ENCODE results near the gene G6PC1.
"Not testable (repeated sequence)": the region's sequence is repeated elsewhere in the genome, so short reads cannot be mapped to it uniquely, and the experiment has no call there.

Gene G6PC1

DNA sequence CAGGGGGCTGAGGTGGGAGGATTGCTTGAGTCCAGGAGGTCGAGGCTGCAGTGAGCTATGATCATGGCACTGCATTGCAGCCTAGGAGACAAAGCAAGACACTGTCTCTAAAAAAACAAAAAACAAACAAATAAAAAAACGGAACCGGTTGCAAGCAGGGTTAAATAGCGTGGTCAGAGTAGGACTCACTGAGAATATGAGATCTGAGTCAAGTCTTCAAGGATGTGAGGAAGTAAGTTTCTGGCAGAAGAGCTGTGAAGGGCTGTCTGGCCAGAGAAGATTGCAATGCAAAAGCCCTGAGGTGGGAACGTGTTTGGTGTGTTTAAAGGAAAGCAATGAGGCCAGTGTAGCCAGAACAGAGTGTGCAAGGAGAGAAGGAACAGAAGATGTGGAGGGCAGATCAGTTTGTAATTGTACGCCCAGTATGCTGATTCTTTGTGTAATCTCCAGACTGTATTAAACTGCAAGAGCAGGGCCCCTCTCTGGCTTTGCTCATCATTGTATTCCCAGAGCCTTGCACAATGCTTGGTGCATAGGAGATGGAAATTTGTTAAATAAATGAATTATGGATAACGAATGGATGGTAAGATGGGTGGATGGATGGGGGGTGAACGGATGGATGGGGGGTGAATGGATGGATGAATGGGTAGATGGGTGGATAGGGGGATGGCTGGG, 6.3 kb downstream of the G6PC1 start:
- H3K36me3 Mint-ChIP-seq: no peaks in the 10 kb centered on the region
- H3K27me3 Mint-ChIP-seq: peaks cover 0 to 7% of the 10 kb centered on the region in 2 donors
- no peaks in the 10 kb centered on the region for H3K9me3 Mint-ChIP-seq
- H3K4me3 Mint-ChIP-seq: no peak overlapping the region
- H3K27ac Mint-ChIP-seq: no peak overlapping the region
- H3K4me1 Mint-ChIP-seq: peaks cover 6 to 8% of the 10 kb centered on the region in 2 donors
- ATAC-seq (replicated peaks) (peak in 1 of 2 donors; percentile 25), DNase-seq (no peak)

DNA sequence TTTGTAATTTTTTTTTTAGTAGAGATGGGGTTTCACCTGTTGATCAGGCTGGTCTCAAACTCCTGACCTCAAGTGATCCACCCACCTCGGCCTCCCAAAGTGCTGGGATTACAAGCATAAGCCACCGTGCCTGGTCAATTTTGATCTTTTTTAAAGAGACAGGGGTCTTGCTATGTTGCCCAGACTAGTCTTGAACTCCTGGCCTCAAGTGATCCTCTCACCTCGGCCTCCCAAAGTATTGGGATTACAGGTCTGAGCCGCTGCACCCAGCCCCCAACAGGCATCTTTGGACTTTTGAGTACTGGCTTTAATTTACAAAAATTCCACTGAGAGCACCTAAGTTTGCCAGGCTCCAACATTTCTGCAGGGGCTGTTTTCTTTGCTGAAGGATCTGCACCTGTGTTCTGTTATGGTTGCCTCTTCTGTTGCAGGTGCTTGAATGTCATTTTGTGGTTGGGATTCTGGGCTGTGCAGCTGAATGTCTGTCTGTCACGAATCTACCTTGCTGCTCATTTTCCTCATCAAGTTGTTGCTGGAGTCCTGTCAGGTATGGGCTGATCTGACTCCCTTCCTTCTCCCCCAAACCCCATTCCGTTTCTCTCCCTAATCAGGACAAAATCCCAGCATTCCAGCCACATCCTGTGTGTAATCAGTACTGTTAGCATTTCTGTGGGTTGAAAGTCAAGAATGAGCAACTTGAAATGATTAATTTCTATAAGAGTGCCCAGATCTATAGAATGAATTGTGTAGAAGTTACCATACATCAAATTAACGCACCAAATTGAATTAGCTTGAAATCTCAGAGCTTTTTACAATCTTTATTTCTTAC, 8.5 kb downstream of the G6PC1 start:
- H3K27me3 Mint-ChIP-seq: peaks cover 0 to 7% of the 10 kb centered on the region in 2 donors
- H3K4me1 Mint-ChIP-seq: peaks cover 6 to 8% of the 10 kb centered on the region in 2 donors
- peak in 1 of 2 donors; percentile 42 for ATAC-seq (replicated peaks)
- H3K9me3 Mint-ChIP-seq: no peaks in the 10 kb centered on the region
- H3K4me3 Mint-ChIP-seq: no peak overlapping the region
- no peak for DNase-seq
- no peak overlapping the region for H3K27ac Mint-ChIP-seq
- H3K36me3 Mint-ChIP-seq: no peaks in the 10 kb centered on the region

DNA sequence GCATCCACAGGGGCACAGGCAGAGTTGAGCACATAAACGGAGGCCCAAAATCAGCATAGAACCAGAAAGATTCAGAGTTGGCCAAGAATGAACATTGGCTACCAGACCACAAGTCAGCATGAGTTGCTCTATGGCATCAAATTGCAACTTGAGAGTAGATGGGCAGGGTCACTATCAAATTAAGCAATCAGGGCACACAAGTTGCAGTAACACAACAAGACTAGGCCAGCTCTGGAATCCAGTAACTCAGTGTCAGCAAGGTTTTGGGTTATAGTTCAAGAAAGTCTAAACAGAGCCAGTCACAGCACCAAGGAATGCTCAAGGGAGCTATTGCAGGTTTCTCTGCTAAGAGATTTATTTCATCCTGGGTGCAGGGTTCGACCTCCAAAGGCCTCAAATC, 12.9 kb downstream of the G6PC1 start:
- no peak overlapping the region for H3K27ac Mint-ChIP-seq
- DNase-seq: no peak
- peaks cover 3 to 6% of the 10 kb centered on the region in 2 donors for H3K4me1 Mint-ChIP-seq
- H3K4me3 Mint-ChIP-seq: no peak overlapping the region
- H3K27me3 Mint-ChIP-seq: peaks cover 0 to 7% of the 10 kb centered on the region in 2 donors
- H3K36me3 Mint-ChIP-seq: no peaks in the 10 kb centered on the region
- H3K9me3 Mint-ChIP-seq: no peaks in the 10 kb centered on the region
- no peak for ATAC-seq (replicated peaks)

GRCh38 chr17:42913981-42914617, 13.5 kb downstream of the G6PC1 start:
- H3K4me3 Mint-ChIP-seq: no peak overlapping the region
- ATAC-seq (replicated peaks) (no peak), DNase-seq (no peak)
- no peaks in the 10 kb centered on the region for H3K9me3 Mint-ChIP-seq
- peaks cover 0 to 7% of the 10 kb centered on the region in 2 donors for H3K27me3 Mint-ChIP-seq
- peaks cover 3 to 5% of the 10 kb centered on the region in 2 donors for H3K4me1 Mint-ChIP-seq
- no peaks in the 10 kb centered on the region for H3K36me3 Mint-ChIP-seq
- no peak overlapping the region for H3K27ac Mint-ChIP-seq

DNA sequence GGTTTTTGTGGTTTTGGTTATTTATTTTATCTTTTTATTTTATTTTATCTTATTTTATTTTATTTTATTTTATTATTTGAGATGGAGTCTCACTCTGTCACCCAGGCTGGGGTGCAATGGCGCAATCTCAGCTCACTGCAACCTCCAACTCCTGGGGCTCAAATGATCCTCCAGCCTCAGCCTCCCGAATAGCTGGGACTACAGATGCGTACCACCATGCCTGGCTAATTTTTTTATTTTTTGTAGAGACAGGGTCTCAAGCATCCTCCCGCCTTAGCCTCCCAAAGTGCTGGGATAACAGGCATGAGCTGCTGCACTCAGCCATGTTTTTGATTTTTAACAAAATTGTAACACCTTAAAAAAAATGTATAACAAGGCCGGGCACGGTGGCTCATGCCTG, 14.7 kb downstream of the G6PC1 start:
- not testable (repeated sequence) for H3K27ac Mint-ChIP-seq; H3K27me3 Mint-ChIP-seq; H3K4me3 Mint-ChIP-seq; DNase-seq; H3K4me1 Mint-ChIP-seq; H3K36me3 Mint-ChIP-seq; ATAC-seq (replicated peaks); H3K9me3 Mint-ChIP-seq

DNA sequence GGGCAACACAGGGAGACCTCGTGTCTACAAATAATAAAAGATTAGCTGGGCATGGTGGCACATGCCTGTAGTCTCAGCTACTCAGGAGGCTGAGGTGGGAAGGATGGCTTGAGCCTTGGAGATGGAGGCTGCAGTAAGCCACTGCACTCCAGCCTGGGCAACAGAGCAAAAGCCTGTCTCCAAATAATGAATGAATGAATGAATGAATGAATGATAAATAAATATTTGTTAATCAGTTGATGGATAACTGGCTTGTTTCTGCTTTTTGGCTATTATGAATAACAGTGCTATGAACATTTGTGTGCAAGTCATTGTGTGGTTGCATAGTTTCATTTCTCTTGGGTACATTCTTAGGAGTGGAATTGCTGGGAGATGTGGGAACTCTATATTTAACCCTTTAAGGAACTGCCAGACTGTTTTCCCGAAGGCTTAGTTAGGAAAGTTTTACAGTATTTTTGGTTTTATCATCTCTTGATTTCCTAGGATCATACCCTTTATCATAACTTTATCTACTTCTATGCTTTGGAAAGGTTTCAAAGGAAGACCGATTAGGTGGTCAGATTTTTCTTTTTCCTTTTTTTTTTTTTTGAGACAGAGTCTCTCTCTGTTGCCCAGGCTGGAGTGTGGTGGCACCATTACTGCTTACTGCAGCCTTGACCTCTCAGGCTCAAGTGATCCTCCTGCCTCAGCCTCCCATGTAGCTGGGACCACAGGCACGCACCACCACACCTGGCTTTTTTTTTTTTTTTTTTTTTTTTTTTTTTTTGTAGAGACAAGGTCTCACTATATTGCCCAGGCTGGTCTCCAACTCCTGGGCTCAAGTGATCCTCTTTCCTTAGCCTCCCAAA, 16.0 kb downstream of the G6PC1 start:
- H3K36me3 Mint-ChIP-seq; DNase-seq; H3K27ac Mint-ChIP-seq; ATAC-seq (replicated peaks); H3K9me3 Mint-ChIP-seq; H3K27me3 Mint-ChIP-seq; H3K4me3 Mint-ChIP-seq; H3K4me1 Mint-ChIP-seq: not testable (repeated sequence)

DNA sequence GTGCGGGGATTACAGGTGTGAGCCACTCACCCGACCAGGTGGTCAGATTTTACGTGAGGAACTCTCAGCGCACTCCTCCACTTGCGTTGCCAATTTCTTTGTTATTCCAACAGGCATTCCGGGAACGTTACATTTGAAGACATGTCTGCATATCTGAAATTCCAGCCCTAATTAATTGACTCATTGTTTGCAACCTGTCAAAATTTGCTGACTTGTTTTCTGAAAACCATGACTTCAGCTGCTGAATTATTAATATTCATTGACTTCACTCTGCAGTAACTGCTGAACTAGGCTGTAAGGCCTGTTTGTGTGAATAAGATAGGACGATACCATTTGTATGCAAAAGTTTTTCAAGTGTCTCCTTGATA, 16.6 kb downstream of the G6PC1 start:
- no peak for DNase-seq
- Mint-ChIP-seq H3K9me3 (no peaks in the 10 kb centered on the region), H3K4me1 (no peaks in the 10 kb centered on the region), H3K27me3 (no peaks in the 10 kb centered on the region), H3K36me3 (no peaks in the 10 kb centered on the region), H3K27ac (no peak overlapping the region), H3K4me3 (no peak overlapping the region)
- no peak for ATAC-seq (replicated peaks)

DNA sequence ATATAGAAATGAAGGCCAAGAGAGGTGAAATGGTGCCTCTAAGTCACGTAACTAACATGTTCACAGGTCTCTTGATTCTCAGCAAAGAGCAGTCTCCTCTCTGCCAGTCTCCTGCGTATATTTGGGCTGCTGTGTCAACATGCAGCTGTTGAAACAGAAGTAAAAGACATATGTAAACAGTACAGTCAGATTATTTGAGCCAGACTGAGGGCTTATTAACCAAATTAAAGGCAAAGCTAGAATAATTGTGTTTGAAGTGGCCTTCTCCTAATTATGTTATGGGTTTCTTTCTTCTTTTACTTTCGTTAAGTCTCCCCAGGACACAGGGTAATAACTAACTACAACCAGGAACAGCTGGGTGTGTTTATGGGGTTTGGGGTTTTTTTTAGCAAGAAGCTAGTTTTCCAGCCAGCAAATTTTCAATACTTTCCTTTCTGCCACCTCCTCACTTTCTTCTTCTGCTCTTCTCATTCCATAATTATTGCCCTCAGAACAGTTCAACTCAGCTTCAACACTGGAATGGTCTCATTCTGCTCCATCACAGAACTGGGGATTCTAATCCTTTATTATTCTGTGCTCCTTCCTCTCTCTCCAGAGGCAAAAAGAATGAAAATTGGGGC, 18.4 kb downstream of the G6PC1 start:
- Mint-ChIP-seq H3K9me3 (no peaks in the 10 kb centered on the region), H3K36me3 (no peaks in the 10 kb centered on the region)

DNA sequence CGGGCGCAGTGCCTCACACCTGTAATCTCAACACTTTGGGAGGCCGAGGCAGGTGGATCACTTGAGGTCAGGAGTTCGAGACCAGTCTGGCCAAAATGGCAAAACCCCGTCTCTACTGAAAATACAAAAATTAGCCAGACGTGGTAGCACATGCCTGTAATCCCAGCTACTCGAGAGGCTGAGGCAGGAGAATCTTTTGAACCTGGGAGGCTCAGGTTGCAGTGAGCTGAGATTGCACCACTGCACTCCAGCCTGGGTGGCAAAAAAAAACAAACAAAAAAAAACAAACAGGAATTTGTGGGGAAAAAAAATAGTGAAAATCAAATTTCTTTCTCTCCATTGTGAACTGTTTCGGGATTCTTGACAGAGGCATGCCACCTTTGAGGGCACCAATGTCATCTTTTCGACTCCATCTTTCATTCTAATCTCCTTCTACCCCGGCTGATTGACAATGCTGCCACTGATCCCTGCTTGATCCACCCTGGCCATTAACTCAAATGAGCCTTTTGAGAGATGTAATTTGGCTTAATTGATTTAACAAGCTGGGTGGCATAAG, 19.0 kb downstream of the G6PC1 start:
- not testable (repeated sequence) for H3K36me3 Mint-ChIP-seq; H3K9me3 Mint-ChIP-seq; H3K4me1 Mint-ChIP-seq; H3K27ac Mint-ChIP-seq; ATAC-seq (replicated peaks); H3K4me3 Mint-ChIP-seq; H3K27me3 Mint-ChIP-seq; DNase-seq

More for the DNA sequence above, 18.4 kb downstream of the G6PC1 start:
- Mint-ChIP-seq H3K27ac (no peak overlapping the region), H3K27me3 (no peaks in the 10 kb centered on the region), H3K4me1 (no peaks in the 10 kb centered on the region), H3K4me3 (no peak overlapping the region)
- DNase-seq: no peak
- ATAC-seq (replicated peaks): no peak

GRCh38 chr17:42920106-42920900, 19.7 kb downstream of the G6PC1 start:
- no peaks in the 10 kb centered on the region for H3K9me3 Mint-ChIP-seq
- H3K36me3 Mint-ChIP-seq: no peaks in the 10 kb centered on the region
- ATAC-seq (replicated peaks) (no peak), DNase-seq (no peak)
- H3K4me3 Mint-ChIP-seq: no peak overlapping the region
- no peaks in the 10 kb centered on the region for H3K4me1 Mint-ChIP-seq
- H3K27me3 Mint-ChIP-seq: peaks cover 0 to 3% of the 10 kb centered on the region in 2 donors
- H3K27ac Mint-ChIP-seq: no peak overlapping the region

GRCh38 chr17:42920922-42921321, 20.3 kb downstream of the G6PC1 start:
- Mint-ChIP-seq H3K4me3 (no peak overlapping the region), H3K4me1 (no peaks in the 10 kb centered on the region), H3K27me3 (peaks cover 0 to 3% of the 10 kb centered on the region in 2 donors), H3K9me3 (no peaks in the 10 kb centered on the region), H3K36me3 (no peaks in the 10 kb centered on the region), H3K27ac (no peak overlapping the region)
- no peak for ATAC-seq (replicated peaks)
- no peak for DNase-seq

DNA sequence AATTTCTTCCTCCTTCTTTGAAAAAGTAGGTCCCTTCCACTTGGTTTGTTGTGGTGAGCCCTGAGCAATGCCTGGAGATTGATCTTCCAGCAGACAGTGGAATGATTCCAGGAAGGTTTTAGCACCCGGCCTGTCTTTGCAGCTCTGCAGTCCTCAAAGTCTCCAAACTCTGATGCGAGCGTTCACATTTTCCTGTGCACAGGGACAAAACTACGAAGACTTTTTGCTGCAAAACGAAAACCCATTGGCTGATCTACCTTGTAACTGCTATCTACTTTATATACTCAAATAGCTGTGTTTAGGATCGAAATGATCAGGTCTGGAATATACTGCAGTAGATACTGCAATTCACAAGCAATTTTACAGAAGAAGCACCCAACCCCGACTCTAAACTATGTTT, 21.7 kb downstream of the G6PC1 start:
- Mint-ChIP-seq H3K4me1 (no peaks in the 10 kb centered on the region), H3K27ac (no peak overlapping the region)

GRCh38 chr17:42923472-42923871, 22.9 kb downstream of the G6PC1 start:
- H3K27ac Mint-ChIP-seq; ATAC-seq (replicated peaks); H3K27me3 Mint-ChIP-seq; H3K9me3 Mint-ChIP-seq; H3K4me3 Mint-ChIP-seq; H3K36me3 Mint-ChIP-seq; H3K4me1 Mint-ChIP-seq; DNase-seq: not testable (repeated sequence)

More for the DNA sequence above, 21.7 kb downstream of the G6PC1 start:
- no peak for ATAC-seq (replicated peaks)
- Mint-ChIP-seq H3K27me3 (peaks cover 0 to 3% of the 10 kb centered on the region in 2 donors), H3K4me3 (no peak overlapping the region), H3K36me3 (no peaks in the 10 kb centered on the region), H3K9me3 (no peaks in the 10 kb centered on the region)
- no peak for DNase-seq
